GM12801 (cell line): Measurements from ENCODE around the gene ZBTB4.

Source experiments
- CTCF ChIP-seq: IDR thresholded peaks from one replicate; pipeline ENCODE4 v1.5.1; 2011; ENCODE audit warnings: control low read depth; ENCODE audit not compliant: insufficient read length; ENCODE audit errors: extremely low read depth

Gene ZBTB4

GRCh38 chr17:7432296-7432695, 47.1 kb downstream of the ZBTB4 start:
- TF ChIP-seq CTCF: no peak

- TF ChIP-seq CTCF: no peak
Observed at GRCh38 chr17:7431231-7431630, 48.2 kb downstream of the ZBTB4 start.

GRCh38 chr17:7429722-7430121, 49.7 kb downstream of the ZBTB4 start:
- no peak for TF ChIP-seq CTCF

- TF ChIP-seq CTCF: no peak
Observed at GRCh38 chr17:7428557-7428956, 50.9 kb downstream of the ZBTB4 start, which contains the start of gene SPEM3. SPEM3 (plus strand) TSS chr17:7428857; CDS start chr17:7428903, 46 bp downstream.

GRCh38 chr17:7427549-7427948, 51.9 kb downstream of the ZBTB4 start:
- no peak for TF ChIP-seq CTCF

GRCh38 chr17:7426896-7427489, 52.4 kb downstream of the ZBTB4 start:
- no peak for TF ChIP-seq CTCF

GRCh38 chr17:7426203-7426863, 53.1 kb downstream of the ZBTB4 start:
- no peak for TF ChIP-seq CTCF
